Mucosa of rectum (tissue), 2 donors: ENCODE results near the gene ATP2A3.

ENCODE experiments used
- H3K27ac ChIP-seq, 2 donors: one replicate each; pipeline ENCODE4 v1.7.0; 2013; ENCODE audit warnings: inconsistent platforms in 2 of 2, low read depth in 2 of 2, low read length in 2 of 2
- H3K27me3 ChIP-seq, 2 donors: one replicate each; pipeline ENCODE4 v1.7.0; 2013; ENCODE audit warnings: low read length in 2 of 2; ENCODE audit not compliant: control insufficient read depth in 2 of 2, insufficient read depth in 2 of 2
- H3K36me3 ChIP-seq, 2 donors: one replicate each; pipeline ENCODE4 v1.7.0; 2013; ENCODE audit warnings: low read length in 2 of 2; ENCODE audit not compliant: control insufficient read depth in 2 of 2, insufficient read depth in 2 of 2
- H3K4me1 ChIP-seq, 2 donors: one replicate each; pipeline ENCODE4 v1.7.0; 2013; ENCODE audit warnings: low read length in 2 of 2, mild to moderate bottlenecking in 1 of 2; ENCODE audit not compliant: control insufficient read depth in 2 of 2, insufficient read depth in 2 of 2
- H3K4me3 ChIP-seq, 2 donors: one replicate each; pipeline ENCODE4 v1.7.0; 2013; ENCODE audit warnings: low read length in 2 of 2
- H3K9ac ChIP-seq, 2 donors: one replicate each; pipeline ENCODE4 v1.7.0; 2013; ENCODE audit warnings: low read length in 2 of 2, low read depth in 1 of 2, mild to moderate bottlenecking in 1 of 2
- H3K9me3 ChIP-seq, 2 donors: one replicate each; pipeline ENCODE4 v1.7.0; 2013; ENCODE audit warnings: low read length in 2 of 2; ENCODE audit not compliant: control insufficient read depth in 2 of 2
- donor health status: healthy.
- donor health status: Normal muscosa, but diverticular disease.

The ATP2A3 gene

DNA sequence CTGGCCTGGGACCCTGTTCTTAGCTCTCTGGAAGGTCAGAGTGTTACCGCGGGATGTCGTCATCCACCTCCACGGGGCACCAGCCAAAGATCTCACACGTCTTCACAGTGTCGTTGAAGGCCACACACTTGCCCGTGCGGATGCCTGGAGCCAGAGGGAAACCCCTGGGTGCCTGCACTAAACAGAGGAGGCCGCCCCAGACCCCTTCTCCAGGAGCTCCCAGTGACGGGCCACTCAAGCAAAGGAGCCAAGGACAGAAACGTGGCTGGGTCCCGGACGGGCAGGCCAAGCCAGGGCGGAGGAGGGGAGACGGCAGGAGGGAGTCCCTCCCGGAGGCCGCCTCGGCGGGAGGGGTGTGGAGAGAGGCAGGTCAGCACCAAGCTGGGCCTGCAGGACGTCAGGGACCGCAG, 60.4 kb downstream of the ATP2A3 start:
- Histone ChIP-seq H3K27ac (no peak overlapping the region), H3K36me3 (no peaks in the 10 kb centered on the region), H3K4me1 (no peaks in the 10 kb centered on the region), H3K9ac (no peak overlapping the region), H3K27me3 (no peaks in the 10 kb centered on the region), H3K4me3 (no peak overlapping the region), H3K9me3 (no peaks in the 10 kb centered on the region)

DNA sequence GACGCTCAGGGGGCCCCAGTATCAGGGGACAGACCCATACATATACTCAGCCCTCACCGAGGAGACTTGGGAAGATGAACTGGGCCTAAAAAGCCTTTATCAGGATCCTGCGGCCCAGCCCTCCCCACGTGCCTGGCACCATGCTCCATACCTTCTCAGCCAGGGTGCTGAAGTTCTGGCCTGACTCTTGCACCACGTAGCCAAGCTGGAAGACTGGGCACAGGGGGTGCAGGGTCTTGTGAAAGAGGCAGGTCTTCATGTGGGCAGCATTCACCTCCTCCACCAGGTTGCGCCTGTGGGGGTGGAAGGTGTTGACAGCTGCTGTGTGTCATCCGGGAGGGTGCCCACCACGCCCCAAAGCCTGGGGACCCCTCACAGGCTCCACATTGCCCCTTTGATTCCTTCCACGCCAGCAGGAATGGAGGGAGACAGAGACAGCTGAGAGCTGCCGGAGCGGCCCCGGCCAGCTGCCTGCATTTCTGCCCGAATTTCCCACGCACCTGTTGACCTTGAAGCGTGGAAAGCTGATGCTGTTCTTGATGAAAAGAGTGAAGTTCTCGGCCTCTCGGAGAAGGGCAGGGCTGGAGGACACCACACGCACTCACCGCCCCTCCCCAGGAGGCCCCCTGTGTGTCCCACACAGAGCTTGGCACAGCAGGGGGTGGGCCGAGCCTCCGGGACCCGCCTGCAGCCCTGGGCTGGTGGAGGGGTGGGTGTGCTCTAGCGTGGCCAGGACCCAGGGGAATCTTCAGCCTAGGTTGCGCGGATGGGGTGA, 61.0 kb downstream of the ATP2A3 start:
- Histone ChIP-seq H3K36me3 (no peaks in the 10 kb centered on the region), H3K27ac (no peak overlapping the region), H3K4me3 (no peak overlapping the region)

DNA sequence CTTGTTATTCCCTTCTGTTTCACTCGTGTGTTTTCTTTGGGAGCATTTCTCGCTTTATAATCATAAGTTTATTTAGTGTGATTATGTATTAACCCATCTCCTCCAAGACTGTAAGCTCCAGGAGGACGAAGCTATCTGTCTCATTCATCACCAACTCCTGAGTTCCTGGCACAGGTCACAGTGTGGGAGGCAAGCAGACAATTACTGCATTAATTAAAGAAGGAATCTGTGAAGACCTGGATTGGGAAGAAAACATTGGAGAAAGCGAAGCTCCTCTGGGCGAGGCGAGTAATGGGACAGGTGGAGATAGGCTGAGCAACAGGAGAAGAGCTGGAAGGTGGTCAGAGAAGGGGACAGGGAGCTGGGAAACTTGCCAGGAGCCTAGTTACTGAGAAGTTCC, 63.6 kb downstream of the ATP2A3 start:
- Histone ChIP-seq H3K9ac (no peak overlapping the region), H3K9me3 (no peaks in the 10 kb centered on the region), H3K27ac (no peak overlapping the region), H3K36me3 (no peaks in the 10 kb centered on the region), H3K4me3 (no peak overlapping the region), H3K27me3 (no peaks in the 10 kb centered on the region), H3K4me1 (peaks cover 0 to 4% of the 10 kb centered on the region in 2 donors)

More for the DNA sequence above, 61.0 kb downstream of the ATP2A3 start:
- H3K9ac ChIP-seq: no peak overlapping the region
- no peaks in the 10 kb centered on the region for H3K4me1 ChIP-seq
- no peaks in the 10 kb centered on the region for H3K9me3 ChIP-seq
- no peaks in the 10 kb centered on the region for H3K27me3 ChIP-seq

DNA sequence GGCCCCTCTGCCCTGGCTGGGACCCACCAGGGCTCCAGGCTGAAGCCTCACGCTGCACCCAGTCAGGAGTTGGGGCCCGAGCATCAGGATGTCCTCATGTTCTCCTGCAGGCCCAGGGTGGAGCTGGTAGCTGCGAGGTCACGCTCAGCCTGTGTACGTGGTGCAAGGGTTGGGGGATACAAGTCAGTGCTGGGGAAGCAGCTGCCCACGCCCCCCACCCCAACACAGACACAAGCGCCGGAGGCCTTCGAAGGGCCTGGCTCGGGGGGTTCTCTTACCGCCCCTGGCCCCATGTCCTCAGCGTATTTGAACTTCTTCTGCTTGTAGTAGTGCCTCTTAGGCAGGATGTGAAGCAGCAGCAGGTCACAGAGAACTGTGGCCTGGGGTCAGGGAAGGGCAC, 66.5 kb downstream of the ATP2A3 start:
- Histone ChIP-seq H3K9ac (no peak overlapping the region), H3K27ac (no peak overlapping the region), H3K4me3 (no peak overlapping the region), H3K9me3 (no peaks in the 10 kb centered on the region), H3K27me3 (no peaks in the 10 kb centered on the region), H3K4me1 (peaks cover 18 to 27% of the 10 kb centered on the region in 2 donors), H3K36me3 (no peaks in the 10 kb centered on the region)

DNA sequence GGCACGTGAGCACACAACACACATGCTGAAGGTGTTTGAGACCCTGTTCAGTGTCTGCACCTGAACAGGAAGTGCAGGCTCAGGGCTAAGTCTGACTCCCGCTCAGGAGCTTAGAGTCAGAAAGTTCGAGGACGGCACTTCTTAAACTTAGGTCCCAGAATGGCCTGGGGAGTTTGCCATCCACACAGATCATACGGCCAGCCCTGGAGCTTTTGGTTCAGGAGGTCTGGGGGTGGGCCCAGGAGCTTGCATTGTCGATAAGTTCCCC, 67.3 kb downstream of the ATP2A3 start:
- H3K27ac ChIP-seq: no peak overlapping the region
- H3K27me3 ChIP-seq: no peaks in the 10 kb centered on the region
- H3K9ac ChIP-seq: no peak overlapping the region
- H3K9me3 ChIP-seq: no peaks in the 10 kb centered on the region
- no peaks in the 10 kb centered on the region for H3K36me3 ChIP-seq
- H3K4me3 ChIP-seq: no peak overlapping the region
- peaks cover 21 to 30% of the 10 kb centered on the region in 2 donors for H3K4me1 ChIP-seq

DNA sequence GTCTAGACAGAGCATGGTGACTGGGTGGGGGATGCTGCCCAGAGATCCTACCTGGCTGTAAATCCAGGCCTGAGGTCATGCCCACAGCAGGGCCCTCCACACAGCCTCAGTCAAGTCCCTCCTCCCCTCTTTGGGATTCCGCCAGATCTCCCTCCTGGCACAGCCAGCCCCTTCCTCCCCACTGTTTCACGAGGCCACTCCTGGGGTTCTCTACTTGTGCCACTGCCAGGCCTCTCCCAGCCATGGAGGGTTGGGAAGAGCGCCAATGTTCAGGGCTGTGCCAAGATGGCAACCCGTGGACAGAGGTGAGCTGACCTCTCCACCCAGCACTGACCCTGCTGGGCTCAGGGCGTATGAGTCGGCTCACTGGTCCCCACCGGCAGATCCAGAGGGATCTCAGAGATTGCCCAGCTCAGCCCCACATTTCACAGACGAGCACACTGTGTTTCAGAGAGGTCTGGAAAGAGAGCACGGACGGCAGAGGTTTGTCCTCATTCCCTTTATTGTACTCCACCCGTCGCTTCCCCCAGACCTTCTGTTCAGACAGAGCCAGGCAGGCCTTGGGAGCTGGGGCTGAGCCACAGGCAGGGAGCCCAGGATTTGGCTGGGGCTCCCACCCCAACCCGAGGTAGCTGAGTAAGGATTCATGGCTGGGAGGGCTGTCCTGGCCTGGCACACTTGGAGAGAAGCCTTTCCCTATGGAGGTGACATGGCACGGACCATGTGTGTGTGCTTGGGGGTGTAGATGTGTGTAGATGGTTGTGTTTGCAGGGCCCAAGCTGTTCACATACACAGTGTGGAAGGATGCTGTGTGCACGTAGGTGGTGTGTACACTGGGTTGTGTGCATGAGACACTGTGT, 67.9 kb downstream of the ATP2A3 start:
- H3K9me3 ChIP-seq: no peaks in the 10 kb centered on the region
- no peak overlapping the region for H3K27ac ChIP-seq
- no peaks in the 10 kb centered on the region for H3K27me3 ChIP-seq
- H3K4me3 ChIP-seq: no peak overlapping the region
- H3K4me1 ChIP-seq: peaks cover 26 to 35% of the 10 kb centered on the region in 2 donors
- no peak overlapping the region for H3K9ac ChIP-seq
- no peaks in the 10 kb centered on the region for H3K36me3 ChIP-seq

DNA sequence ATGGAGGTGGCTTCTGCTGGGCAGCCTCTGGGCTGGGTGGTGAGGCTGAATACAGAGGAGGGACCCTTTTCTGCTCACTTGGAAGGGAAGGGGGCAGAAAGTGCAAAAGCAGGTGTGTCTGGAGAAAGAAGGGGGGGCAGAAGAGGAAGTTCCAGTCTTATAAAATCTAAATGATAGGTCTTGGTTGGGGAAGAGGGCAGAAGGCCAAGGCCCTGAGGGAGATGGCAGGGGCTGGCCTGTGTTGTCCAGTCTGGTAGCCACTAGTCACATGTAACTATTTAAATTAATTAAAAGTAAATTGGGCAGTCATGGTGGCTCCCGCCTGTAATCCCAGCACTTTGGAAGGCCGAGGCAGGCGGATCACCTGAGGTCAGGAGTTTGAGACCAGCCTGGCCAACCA, 68.9 kb downstream of the ATP2A3 start:
- Histone ChIP-seq H3K4me1 (peaks cover 31 to 41% of the 10 kb centered on the region in 2 donors), H3K9me3 (no peaks in the 10 kb centered on the region), H3K4me3 (no peak overlapping the region), H3K9ac (peak overlapping the region; percentile 24 to 48), H3K27ac (peak overlapping the region; percentile 90 to 93), H3K36me3 (no peaks in the 10 kb centered on the region), H3K27me3 (no peaks in the 10 kb centered on the region)

DNA sequence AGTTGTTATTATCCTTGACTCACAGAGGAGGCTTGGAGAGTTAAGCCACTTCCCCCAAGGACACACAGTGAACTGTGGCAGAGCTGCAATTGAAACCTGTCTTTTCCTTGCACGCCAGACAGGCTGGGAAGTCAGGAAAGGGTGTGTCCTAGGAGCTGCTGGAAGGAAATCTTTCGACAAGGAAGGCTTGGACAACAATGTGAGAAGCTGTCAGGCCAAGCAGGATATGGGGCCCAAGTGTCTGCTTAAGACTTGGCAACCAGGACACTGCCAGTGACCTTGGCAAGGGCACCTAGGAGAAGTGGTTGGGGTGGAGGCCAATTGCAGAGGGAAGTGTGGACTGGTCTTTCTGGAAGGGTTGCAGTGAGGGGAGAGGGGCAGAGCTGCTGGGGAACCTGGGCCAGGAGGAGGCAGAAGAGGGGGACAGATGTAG, 69.3 kb downstream of the ATP2A3 start:
- Histone ChIP-seq H3K4me1 (peaks cover 31 to 44% of the 10 kb centered on the region in 2 donors), H3K27ac (peak overlapping the region; percentile 90 to 93), H3K9ac (peak overlapping the region; percentile 34 to 48)

DNA sequence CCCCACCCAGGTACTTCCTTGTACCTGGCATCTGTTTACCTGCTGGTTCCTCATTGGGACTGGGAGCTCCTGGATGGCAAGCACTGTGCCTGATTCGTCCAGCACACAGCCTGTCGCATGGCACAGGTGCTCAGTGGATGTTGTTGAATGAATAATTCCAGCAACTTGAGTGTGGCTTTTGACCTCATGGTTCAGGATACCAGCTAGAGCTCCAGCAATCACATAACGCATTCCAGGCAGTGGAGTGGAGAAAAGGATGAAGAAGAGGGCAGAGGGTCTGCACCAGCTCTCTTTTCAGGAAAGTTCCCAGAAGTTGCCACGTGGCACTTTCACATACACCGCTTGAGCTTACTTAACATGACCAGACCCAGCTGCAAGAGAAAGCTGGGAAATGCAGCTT, 70.0 kb downstream of the ATP2A3 start:
- no peaks in the 10 kb centered on the region for H3K36me3 ChIP-seq
- H3K4me1 ChIP-seq: peaks cover 31 to 45% of the 10 kb centered on the region in 2 donors
- H3K27ac ChIP-seq: peak overlapping the region; percentile 90 to 93
- peak overlapping the region in 1 of 2 donors; percentile 5 for H3K4me3 ChIP-seq
- H3K9ac ChIP-seq: peak overlapping the region; percentile 57 to 77
- no peaks in the 10 kb centered on the region for H3K9me3 ChIP-seq
- no peaks in the 10 kb centered on the region for H3K27me3 ChIP-seq

More for the DNA sequence above, 69.3 kb downstream of the ATP2A3 start:
- Histone ChIP-seq H3K9me3 (no peaks in the 10 kb centered on the region), H3K36me3 (no peaks in the 10 kb centered on the region), H3K4me3 (no peak overlapping the region), H3K27me3 (no peaks in the 10 kb centered on the region)

DNA sequence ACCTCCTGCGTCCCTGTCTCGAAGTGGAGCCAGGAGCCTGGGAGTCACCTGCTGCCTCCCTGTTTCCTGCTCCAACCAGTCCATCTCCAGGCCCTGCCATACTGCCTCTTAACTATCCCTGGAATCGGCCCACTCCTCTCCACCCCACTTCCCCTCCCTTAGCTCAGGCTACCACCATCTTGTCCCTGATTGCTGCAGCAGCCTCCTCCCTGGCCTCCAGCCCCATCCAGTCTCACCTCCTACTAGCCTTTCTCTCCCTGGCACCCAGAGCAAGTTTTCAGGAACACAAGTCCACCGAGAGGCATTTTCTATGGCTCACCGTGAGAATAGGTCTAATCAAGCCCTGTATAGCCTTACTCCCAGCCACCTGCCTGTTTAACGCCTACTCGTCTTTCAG, 70.5 kb downstream of the ATP2A3 start:
- Histone ChIP-seq H3K9ac (peak overlapping the region; percentile 57 to 77), H3K4me1 (peaks cover 31 to 50% of the 10 kb centered on the region in 2 donors)

More for the DNA sequence above, 70.5 kb downstream of the ATP2A3 start:
- Histone ChIP-seq H3K27ac (peak overlapping the region; percentile 90 to 93), H3K36me3 (no peaks in the 10 kb centered on the region), H3K27me3 (no peaks in the 10 kb centered on the region), H3K4me3 (peak overlapping the region; percentile 59 to 66), H3K9me3 (no peaks in the 10 kb centered on the region)
